H9 (cell line): ENCODE results near the gene CUL2. TPM values are rescaled to one million over a fixed set of nuclear protein-coding genes. Genes with fewer than 3 reads are reported as not detected.

Experiments
- DNase-seq: peaks from one replicate; pipeline ENCODE4 v3.0.0-alpha.2; 2017
- H2AFZ ChIP-seq: one replicate; pipeline ENCODE4 v1.6.1; 2013; ENCODE audit warnings: mild to moderate bottlenecking, low read length, control low read depth, moderate library complexity
- H2AK5ac ChIP-seq: 2 replicates; pipeline ENCODE4 v1.6.1; 2013; ENCODE audit warnings: low read length, control low read depth, mixed read lengths; ENCODE audit not compliant: insufficient read length
- H2BK120ac ChIP-seq: one replicate; pipeline ENCODE4 v1.6.1; 2013; ENCODE audit warnings: low read depth, mild to moderate bottlenecking, low read length, control low read depth, inconsistent platforms; ENCODE audit not compliant: poor library complexity, severe bottlenecking
- H2BK12ac ChIP-seq: 2 replicates; pipeline ENCODE4 v1.6.1; 2013; ENCODE audit warnings: low read length, control low read depth, mixed read lengths, low read depth; ENCODE audit not compliant: insufficient read length
- H2BK15ac ChIP-seq: 2 replicates; pipeline ENCODE4 v1.6.1; 2013; ENCODE audit warnings: low read depth, low read length, control low read depth
- H2BK20ac ChIP-seq: one replicate; pipeline ENCODE4 v1.6.1; 2013; ENCODE audit warnings: low read depth, mild to moderate bottlenecking, low read length, control low read depth, inconsistent platforms; ENCODE audit not compliant: poor library complexity, severe bottlenecking
- H2BK5ac ChIP-seq: 2 replicates; pipeline ENCODE4 v1.6.1; 2013; ENCODE audit warnings: low read length, control low read depth, mixed read lengths; ENCODE audit not compliant: insufficient read length
- H3K14ac ChIP-seq: 2 replicates; pipeline ENCODE4 v1.6.1; 2013; ENCODE audit warnings: low read length, control low read depth; ENCODE audit not compliant: insufficient read depth
- H3K18ac ChIP-seq: 2 replicates; pipeline ENCODE4 v1.6.1; 2013; ENCODE audit warnings: low read depth, mild to moderate bottlenecking, mixed read lengths, low read length, control low read depth; ENCODE audit not compliant: insufficient read length
- H3K23ac ChIP-seq: 2 replicates; pipeline ENCODE4 v1.6.1; 2013; ENCODE audit warnings: low read length, control low read depth, mixed read lengths, low read depth; ENCODE audit not compliant: insufficient read length
- H3K23me2 ChIP-seq: 2 replicates; pipeline ENCODE4 v1.6.1; 2013; ENCODE audit warnings: low read depth, mild to moderate bottlenecking, mixed read lengths, low read length, control low read depth; ENCODE audit not compliant: insufficient read length, poor library complexity, severe bottlenecking
- H3K27ac ChIP-seq: 2 replicates; pipeline ENCODE4 v1.5.1; 2013; ENCODE audit warnings: low read length, control low read depth, mixed read lengths, low read depth; ENCODE audit not compliant: insufficient read length
- H3K27me3 ChIP-seq: 2 replicates; pipeline ENCODE4 v1.6.1; 2013; ENCODE audit warnings: low read length, control low read depth, inconsistent platforms; ENCODE audit not compliant: insufficient read depth
- H3K4ac ChIP-seq: 2 replicates; pipeline ENCODE4 v1.6.1; 2013; ENCODE audit warnings: low read depth, mild to moderate bottlenecking, control low read depth, inconsistent platforms, low read length, moderate library complexity
- H3K4me1 ChIP-seq: 2 replicates; pipeline ENCODE4 v1.6.1; 2013; ENCODE audit warnings: low read length, control low read depth, inconsistent platforms; ENCODE audit not compliant: insufficient read depth
- H3K4me2 ChIP-seq: 2 replicates; pipeline ENCODE4 v1.6.1; 2013; ENCODE audit warnings: low read length, control low read depth, mixed read lengths; ENCODE audit not compliant: insufficient read length, insufficient read depth
- H3K56ac ChIP-seq: 2 replicates; pipeline ENCODE4 v1.6.1; 2013; ENCODE audit warnings: low read depth, mild to moderate bottlenecking, mixed read lengths, low read length, control low read depth; ENCODE audit not compliant: insufficient read length
- H3K79me1 ChIP-seq: 2 replicates; pipeline ENCODE4 v1.6.1; 2013; ENCODE audit warnings: low read depth, mild to moderate bottlenecking, moderate library complexity, low read length, control low read depth, inconsistent platforms; ENCODE audit not compliant: insufficient read depth, poor library complexity, severe bottlenecking
- H3K79me2 ChIP-seq: 2 replicates; pipeline ENCODE4 v1.6.1; 2013; ENCODE audit warnings: low read length, control low read depth, inconsistent platforms; ENCODE audit not compliant: insufficient read depth
- H3K9ac ChIP-seq: 2 replicates; pipeline ENCODE4 v1.6.1; 2013; ENCODE audit warnings: low read length, control low read depth, mixed read lengths; ENCODE audit not compliant: insufficient read length; ENCODE audit errors: extremely low read depth
- H3K9me3 ChIP-seq: one replicate; pipeline ENCODE4 v1.6.1; 2013; ENCODE audit warnings: low read depth, low read length, inconsistent platforms; ENCODE audit not compliant: control insufficient read depth
- H3T11ph ChIP-seq: one replicate; pipeline ENCODE4 v1.6.1; 2013; ENCODE audit warnings: mild to moderate bottlenecking, low read length, control low read depth, inconsistent platforms
- H4K20me1 ChIP-seq: one replicate; pipeline ENCODE4 v1.6.1; 2013; ENCODE audit not compliant: control insufficient read depth, insufficient read length, insufficient read depth
- H4K5ac ChIP-seq: 2 replicates; pipeline ENCODE4 v1.6.1; 2013; ENCODE audit warnings: low read depth, mild to moderate bottlenecking, mixed read lengths, low read length, control low read depth; ENCODE audit not compliant: insufficient read length
- H4K8ac ChIP-seq: replicated peaks from 2 replicates; pipeline ENCODE4 v1.6.1; 2013; ENCODE audit warnings: low read length, control low read depth, mixed read lengths, low read depth; ENCODE audit not compliant: insufficient read length
- H4K91ac ChIP-seq: 2 replicates; pipeline ENCODE4 v1.6.1; 2013; ENCODE audit warnings: low read depth, mild to moderate bottlenecking, moderate library complexity, mixed read lengths, low read length, control low read depth; ENCODE audit not compliant: insufficient read length
- H3K27ac Mint-ChIP-seq, 3 experiments: 2 replicates in 2 of 3; 3 replicates in 1 of 3; pipeline ENCODE4 v1.8.0; 2020 to 2021; ENCODE audit warnings: mixed read lengths in 3 of 3, mild to moderate bottlenecking in 1 of 3, moderate library complexity in 1 of 3
- H3K27me3 Mint-ChIP-seq: 2 replicates; pipeline ENCODE4 v1.8.0; 2021; ENCODE audit warnings: low read depth, mild to moderate bottlenecking, moderate library complexity, mixed read lengths
- H3K36me3 Mint-ChIP-seq, 3 experiments: 2 replicates in 2 of 3; 3 replicates in 1 of 3; pipeline ENCODE4 v1.8.0; 2020 to 2021; ENCODE audit warnings: low read depth in 3 of 3, mixed read lengths in 3 of 3; ENCODE audit not compliant: insufficient read depth in 1 of 3
- H3K4me1 Mint-ChIP-seq, 2 experiments: 2 replicates each; pipeline ENCODE4 v1.8.0; 2020; ENCODE audit warnings: mixed read lengths in 2 of 2
- H3K4me3 Mint-ChIP-seq, 2 experiments: 2 replicates in 1 of 2; 3 replicates in 1 of 2; pipeline ENCODE4 v1.8.0; 2020 to 2021; ENCODE audit warnings: mild to moderate bottlenecking in 2 of 2, mixed read lengths in 2 of 2, moderate library complexity in 1 of 2
- H3K9me3 Mint-ChIP-seq, 2 experiments: 2 replicates in 1 of 2; 3 replicates in 1 of 2; pipeline ENCODE4 v1.8.0; 2020; ENCODE audit warnings: mild to moderate bottlenecking in 2 of 2, mixed read lengths in 2 of 2, moderate library complexity in 1 of 2
- CTCF ChIP-seq: fragments of 200-600 bp; sonication (generic); conservative IDR thresholded peaks from 3 replicates; pipeline ENCODE4 v1.8.0; 2021; ENCODE audit warnings: antibody characterized with exemption, mild to moderate bottlenecking
- WGBS: extraction: QIAGEN DNeasy Blood & Tissue Kit; methylation state at CpG from one replicate; pipeline ENCODE4 v1.1.7; 2013; ENCODE audit warnings: missing lambda C conversion rate, low lambda C conversion rate, mixed read lengths; ENCODE audit not compliant: insufficient read length; ENCODE audit errors: extremely low coverage; 5-methylcytosine and 5-hydroxymethylcytosine counted together
- total RNA-seq: library from RNA; stranded (reverse); gene quantifications from 2 replicates; pipeline ENCODE4 v1.2.1, GENCODE V29; 2021

The CUL2 gene
- total RNA-seq, 1 experiment from 2014 or later: 43.3 TPM

- H3K27ac ChIP-seq: no peak overlapping the region
- H2BK15ac ChIP-seq: no peak overlapping the region
- H3K4me3 Mint-ChIP-seq: no peak overlapping the region
- no peak overlapping the region for H4K8ac ChIP-seq
- no peak overlapping the region for H3K4ac ChIP-seq
- no peak overlapping the region for H4K91ac ChIP-seq
- no peak overlapping the region for H4K5ac ChIP-seq
- WGBS: no CpG with 5 or more reads among the region's 5 CpGs
- peaks cover 0 to 26% (median 19%) of the 10 kb centered on the region in 3 experiments; a peak in 5 of 7 replicates for H3K36me3 Mint-ChIP-seq
- no peak for DNase-seq
- TF ChIP-seq CTCF: no peak
- peaks cover 19% of the 10 kb centered on the region in 2 experiments for H3K4me1 Mint-ChIP-seq
- no peaks in the 10 kb centered on the region for H3K23me2 ChIP-seq
- no peak overlapping the region for H3K27ac Mint-ChIP-seq
- no peaks in the 10 kb centered on the region for H3K9me3 ChIP-seq
- H3K79me2 ChIP-seq: no peaks in the 10 kb centered on the region
- no peaks in the 10 kb centered on the region for H3K27me3 Mint-ChIP-seq
- H2AK5ac ChIP-seq: no peak overlapping the region
- H3K18ac ChIP-seq: no peak overlapping the region
- no peak overlapping the region for H2BK120ac ChIP-seq
- H2AFZ ChIP-seq: no peak overlapping the region
- no peaks in the 10 kb centered on the region for H3K27me3 ChIP-seq
- no peak overlapping the region for H3K56ac ChIP-seq
- H2BK5ac ChIP-seq: no peak overlapping the region
- no peak overlapping the region for H3K4me2 ChIP-seq
- no peak overlapping the region for H3K23ac ChIP-seq
- no peak overlapping the region for H3K9ac ChIP-seq
- no peaks in the 10 kb centered on the region for H3K9me3 Mint-ChIP-seq
- no peak overlapping the region for H3K14ac ChIP-seq
- H2BK20ac ChIP-seq: no peak overlapping the region
- H4K20me1 ChIP-seq: no peaks in the 10 kb centered on the region
- H3K79me1 ChIP-seq: no peaks in the 10 kb centered on the region
- H3K4me1 ChIP-seq: peaks cover 2% of the 10 kb centered on the region; the same call in 1 of the 2 replicates
- no peak overlapping the region for H3T11ph ChIP-seq
- no peak overlapping the region for H2BK12ac ChIP-seq
These were observed 74.2 kb downstream of the CUL2 start for GRCh38 chr10:35015843-35016408.
